ENCODE data around the gene BMX.

BMX gene

GRCh38 chrX:15500497-15500966 is at the start of gene BMX:
TSS of gene BMX (plus strand) at chrX:15500807. CDS start at chrX:15508354, 7,547 bp downstream.
- in situ Hi-C loops (cut with MboI; ENCODE audit: low sequenced_read_pairs, unreplicated experiment), result no loop called here
- no peak for DNase-seq (ENCODE audit: low spot score)
- TF ChIP-seq, protein P1, sequence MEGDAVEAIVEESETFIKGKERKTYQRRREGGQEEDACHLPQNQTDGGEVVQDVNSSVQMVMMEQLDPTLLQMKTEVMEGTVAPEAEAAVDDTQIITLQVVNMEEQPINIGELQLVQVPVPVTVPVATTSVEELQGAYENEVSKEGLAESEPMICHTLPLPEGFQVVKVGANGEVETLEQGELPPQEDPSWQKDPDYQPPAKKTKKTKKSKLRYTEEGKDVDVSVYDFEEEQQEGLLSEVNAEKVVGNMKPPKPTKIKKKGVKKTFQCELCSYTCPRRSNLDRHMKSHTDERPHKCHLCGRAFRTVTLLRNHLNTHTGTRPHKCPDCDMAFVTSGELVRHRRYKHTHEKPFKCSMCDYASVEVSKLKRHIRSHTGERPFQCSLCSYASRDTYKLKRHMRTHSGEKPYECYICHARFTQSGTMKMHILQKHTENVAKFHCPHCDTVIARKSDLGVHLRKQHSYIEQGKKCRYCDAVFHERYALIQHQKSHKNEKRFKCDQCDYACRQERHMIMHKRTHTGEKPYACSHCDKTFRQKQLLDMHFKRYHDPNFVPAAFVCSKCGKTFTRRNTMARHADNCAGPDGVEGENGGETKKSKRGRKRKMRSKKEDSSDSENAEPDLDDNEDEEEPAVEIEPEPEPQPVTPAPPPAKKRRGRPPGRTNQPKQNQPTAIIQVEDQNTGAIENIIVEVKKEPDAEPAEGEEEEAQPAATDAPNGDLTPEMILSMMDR (IDR thresholded peaks at IDR 0.05; ENCODE audit: borderline replicate concordance, control extremely low read depth, extremely low read depth, insufficient read depth, missing control alignments), result no peak

DNA sequence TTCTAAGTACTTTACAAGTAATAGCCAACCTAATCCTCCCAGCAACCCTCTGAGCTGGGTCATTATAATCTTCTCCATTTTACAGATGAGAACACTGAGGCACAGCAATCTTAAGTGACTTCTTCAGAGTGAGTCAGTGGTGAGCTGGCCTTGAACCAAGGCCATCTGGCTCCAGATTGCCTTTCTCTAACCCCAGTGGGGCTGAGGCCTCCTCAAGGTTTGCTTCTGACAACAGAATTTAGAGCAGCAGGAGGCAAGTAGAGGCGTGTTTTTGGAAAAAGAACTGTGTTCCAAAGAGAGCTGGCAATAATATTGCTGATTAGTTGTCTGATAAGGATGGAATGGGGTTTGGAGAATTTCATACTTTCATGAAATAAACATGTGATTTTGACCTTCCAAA is 48.7 kb upstream of the BMX start:
- in situ Hi-C loops (cut with MboI; ENCODE audit: low sequenced_read_pairs, unreplicated experiment), result no loop called here
- DNase-seq (ENCODE audit: low spot score), result no peak
- TF ChIP-seq, protein P1 (IDR thresholded peaks at IDR 0.05; ENCODE audit: borderline replicate concordance, control extremely low read depth, extremely low read depth, insufficient read depth, missing control alignments), result no peak

GRCh38 chrX:15464704-15465103 is 35.9 kb upstream of the BMX start:
- TF ChIP-seq, protein P1 (IDR thresholded peaks at IDR 0.05; ENCODE audit: borderline replicate concordance, control extremely low read depth, extremely low read depth, insufficient read depth, missing control alignments), result no peak
- no peak for DNase-seq (ENCODE audit: low spot score)
- in situ Hi-C loops (cut with MboI; ENCODE audit: low sequenced_read_pairs, unreplicated experiment), result no loop called here

DNA sequence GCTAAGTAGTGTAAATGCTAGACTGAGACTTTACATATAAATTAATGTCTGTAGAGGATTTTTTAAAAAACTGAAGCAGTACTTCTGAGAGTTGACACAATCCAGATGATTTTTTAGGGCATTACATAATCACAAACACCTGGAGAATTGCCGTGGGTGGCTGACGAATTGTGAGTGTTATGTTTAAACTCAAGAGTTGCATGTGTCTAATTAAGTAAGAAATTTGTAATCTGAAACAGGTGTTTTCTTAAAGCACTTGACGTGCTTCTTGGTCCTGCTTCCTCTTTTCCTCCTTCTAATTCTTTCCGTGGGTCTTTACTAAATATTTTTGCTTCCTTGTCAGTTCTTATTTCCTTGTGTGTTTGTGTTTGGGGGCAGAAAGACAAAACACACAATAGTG is 35.3 kb upstream of the BMX start:
- peak; percentile 36 for DNase-seq (ENCODE audit: low spot score)
- in situ Hi-C loops (cut with MboI; ENCODE audit: low sequenced_read_pairs, unreplicated experiment), result no loop called here
- TF ChIP-seq, protein P1 (IDR thresholded peaks at IDR 0.05; ENCODE audit: borderline replicate concordance, control extremely low read depth, extremely low read depth, insufficient read depth, missing control alignments), result no peak

- in situ Hi-C loops (cut with MboI; ENCODE audit: low sequenced_read_pairs, unreplicated experiment), result no loop called here
- TF ChIP-seq, protein P1 (IDR thresholded peaks at IDR 0.05; ENCODE audit: borderline replicate concordance, control extremely low read depth, extremely low read depth, insufficient read depth, missing control alignments), result no peak
- no peak for DNase-seq (ENCODE audit: low spot score)
Observed at GRCh38 chrX:15465896-15466651, 34.5 kb upstream of the BMX start.

DNA sequence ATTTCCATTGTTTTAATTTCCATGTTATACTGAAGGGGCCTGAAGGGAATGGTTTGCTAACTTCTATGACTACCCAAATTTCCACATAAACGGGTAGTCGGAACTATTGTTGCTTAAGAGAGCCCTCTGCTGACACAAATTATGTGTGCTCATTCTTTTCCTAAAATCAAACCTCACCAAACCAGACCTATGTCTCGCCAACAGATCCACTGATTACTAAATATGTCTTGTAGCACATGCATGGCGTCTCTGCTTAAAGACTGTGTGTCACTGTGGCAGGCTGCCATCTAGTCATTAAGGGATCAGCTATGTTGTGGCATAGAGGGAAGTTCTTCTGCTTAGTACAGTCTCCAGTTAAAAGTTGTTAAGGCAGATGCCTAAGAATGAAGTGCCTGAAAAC is 32.6 kb upstream of the BMX start:
- DNase-seq (ENCODE audit: low spot score), result peak; percentile 21

More for the DNA sequence above, 32.6 kb upstream of the BMX start:
- in situ Hi-C loops (cut with MboI; ENCODE audit: low sequenced_read_pairs, unreplicated experiment), result no loop called here
- TF ChIP-seq, protein P1 (IDR thresholded peaks at IDR 0.05; ENCODE audit: borderline replicate concordance, control extremely low read depth, extremely low read depth, insufficient read depth, missing control alignments), result peak; percentile 36
